Mesendoderm (in vitro differentiated cells): ENCODE data around the gene ZFP1.
"Not testable (repeated sequence)": the region's sequence is repeated elsewhere in the genome, so short reads cannot be mapped to it uniquely, and the experiment has no call there.

ENCODE experiments used
- DNase-seq: peaks from one replicate; pipeline ENCODE4 v3.0.0; 2013
- H2AK5ac ChIP-seq: 2 replicates; pipeline ENCODE4 v1.6.1; 2013; ENCODE audit warnings: low read length, inconsistent platforms
- H2BK120ac ChIP-seq: 2 replicates; pipeline ENCODE4 v1.6.1; 2013; ENCODE audit warnings: low read depth, mild to moderate bottlenecking, low read length, moderate library complexity, mixed read lengths
- H2BK15ac ChIP-seq: replicated peaks from 2 replicates; pipeline ENCODE4 v1.6.1; 2013; ENCODE audit warnings: low read depth, mild to moderate bottlenecking, moderate library complexity
- H2BK5ac ChIP-seq: 2 replicates; pipeline ENCODE4 v1.6.1; 2013; ENCODE audit warnings: low read length, inconsistent platforms
- H3K18ac ChIP-seq: 2 replicates; pipeline ENCODE4 v1.6.1; 2013; ENCODE audit warnings: mild to moderate bottlenecking, low read length, mixed read lengths
- H3K23ac ChIP-seq: one replicate; pipeline ENCODE4 v1.6.1; 2013; ENCODE audit warnings: low read length
- H3K27ac ChIP-seq: 2 replicates; pipeline ENCODE4 v1.5.1; 2013; ENCODE audit warnings: low read depth, mild to moderate bottlenecking, inconsistent platforms, low read length, moderate library complexity
- H3K27me3 ChIP-seq: 2 replicates; pipeline ENCODE4 v1.6.1; 2013; ENCODE audit warnings: low read length, control low read depth, mild to moderate bottlenecking, inconsistent platforms; ENCODE audit not compliant: insufficient read depth, poor library complexity
- H3K36me3 ChIP-seq: 2 replicates; pipeline ENCODE4 v1.6.1; 2013; ENCODE audit warnings: low read length, inconsistent platforms; ENCODE audit not compliant: control insufficient read depth, insufficient read depth
- H3K4ac ChIP-seq: one replicate; pipeline ENCODE4 v1.6.1; 2013; ENCODE audit warnings: low read depth, mild to moderate bottlenecking, low read length, moderate library complexity
- H3K4me1 ChIP-seq: 2 replicates; pipeline ENCODE4 v1.6.1; 2013; ENCODE audit warnings: low read depth, low read length, inconsistent platforms; ENCODE audit not compliant: control insufficient read depth
- H3K4me2 ChIP-seq: 2 replicates; pipeline ENCODE4 v1.6.1; 2013; ENCODE audit warnings: low read length
- H3K4me3 ChIP-seq: 2 replicates; pipeline ENCODE4 v1.5.1; 2013; ENCODE audit warnings: mild to moderate bottlenecking, low read length
- H3K56ac ChIP-seq: one replicate; pipeline ENCODE4 v1.6.1; 2013; ENCODE audit warnings: low read length
- H3K79me1 ChIP-seq: 2 replicates; pipeline ENCODE4 v1.6.1; 2013; ENCODE audit warnings: low read length, inconsistent platforms
- H3K79me2 ChIP-seq: 2 replicates; pipeline ENCODE4 v1.6.1; 2013; ENCODE audit warnings: mild to moderate bottlenecking, low read length; ENCODE audit not compliant: control insufficient read depth, insufficient read depth
- H3K9ac ChIP-seq: 2 replicates; pipeline ENCODE4 v1.6.1; 2013; ENCODE audit warnings: low read length, inconsistent platforms
- H4K5ac ChIP-seq: one replicate; pipeline ENCODE4 v1.6.1; 2013; ENCODE audit warnings: low read length
- H4K8ac ChIP-seq: one replicate; pipeline ENCODE4 v1.6.1; 2013; ENCODE audit warnings: low read depth, mild to moderate bottlenecking, control low read depth, low read length, moderate library complexity
- WGBS: extraction: QIAGEN DNeasy Blood & Tissue Kit; methylation state at CpG from one replicate; pipeline ENCODE4 v1.1.7; 2013; ENCODE audit warnings: low lambda C conversion rate, missing lambda C conversion rate; ENCODE audit not compliant: insufficient coverage; ENCODE audit errors: extremely low coverage; 5-methylcytosine and 5-hydroxymethylcytosine counted together

Gene ZFP1

GRCh38 chr16:75208242-75208825, 60.0 kb downstream of the ZFP1 start:
- H3K4me1 ChIP-seq, result peaks cover 2% of the 10 kb centered on the region
- no peak for DNase-seq

DNA sequence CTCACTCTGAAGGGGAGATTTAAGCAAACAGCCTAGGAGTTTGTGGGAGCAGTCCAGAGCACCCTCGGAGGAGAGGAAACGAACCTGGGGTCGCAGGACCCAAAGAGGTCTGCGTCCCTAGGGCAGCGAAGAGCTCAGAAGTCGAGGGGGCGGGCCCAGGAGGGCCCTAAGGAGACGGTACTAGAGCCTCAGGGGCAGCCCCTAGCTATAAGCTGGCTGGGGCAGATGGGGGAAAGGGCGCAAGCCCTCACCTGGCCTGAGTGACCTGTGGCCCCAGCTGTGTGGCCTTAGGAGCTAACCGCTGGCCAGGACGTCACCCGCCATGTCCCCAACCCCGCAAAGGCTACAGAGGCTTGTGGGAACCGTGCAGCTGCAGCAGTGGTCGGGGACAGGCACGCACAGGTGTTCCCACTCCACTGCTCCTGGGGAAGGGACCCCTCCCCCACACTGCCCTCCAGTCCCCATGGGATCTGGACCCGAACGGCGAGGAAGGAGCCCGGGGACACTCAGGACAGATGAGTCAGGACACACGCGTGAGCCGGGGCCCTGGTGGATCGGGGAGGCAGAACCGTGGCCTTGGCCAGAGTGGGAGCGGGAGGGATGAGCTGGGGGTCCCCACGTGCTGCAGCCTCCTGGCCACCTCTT, 60.7 kb downstream of the ZFP1 start:
- Histone ChIP-seq H3K18ac (no peak overlapping the region), H3K79me2 (no peaks in the 10 kb centered on the region), H3K4me1 (no peaks in the 10 kb centered on the region), H2BK5ac (no peak overlapping the region), H2BK120ac (no peak overlapping the region), H3K56ac (no peak overlapping the region), H3K23ac (no peak overlapping the region), H3K79me1 (no peaks in the 10 kb centered on the region), H3K4me3 (no peak overlapping the region), H3K27me3 (no peaks in the 10 kb centered on the region), H3K27ac (no peak overlapping the region), H3K9ac (no peak overlapping the region), H2AK5ac (no peak overlapping the region), H3K4ac (no peak overlapping the region), H3K4me2 (no peak overlapping the region), H4K5ac (no peak overlapping the region), H3K36me3 (no peaks in the 10 kb centered on the region), H2BK15ac (no peak overlapping the region), H4K8ac (no peak overlapping the region)
- WGBS, result no CpG with 5 or more reads among the region's 27 CpGs
- no peak for DNase-seq

More at GRCh38 chr16:75208242-75208825, 60.0 kb downstream of the ZFP1 start:
- no peak overlapping the region for H3K23ac ChIP-seq
- no peak overlapping the region for H3K56ac ChIP-seq
- no peak overlapping the region for H2AK5ac ChIP-seq
- H2BK5ac ChIP-seq, result no peak overlapping the region
- no peak overlapping the region for H4K5ac ChIP-seq
- no peaks in the 10 kb centered on the region for H3K79me1 ChIP-seq
- H3K9ac ChIP-seq, result no peak overlapping the region
- no peak overlapping the region for H3K4ac ChIP-seq
- no peak overlapping the region for H2BK15ac ChIP-seq
- no peaks in the 10 kb centered on the region for H3K79me2 ChIP-seq
- H3K27me3 ChIP-seq, result no peaks in the 10 kb centered on the region
- no peak overlapping the region for H3K4me3 ChIP-seq
- no peak overlapping the region for H2BK120ac ChIP-seq
- no CpG with 5 or more reads among the region's 13 CpGs for WGBS
- no peak overlapping the region for H4K8ac ChIP-seq
- H3K36me3 ChIP-seq, result no peaks in the 10 kb centered on the region
- H3K4me2 ChIP-seq, result no peak overlapping the region
- no peak overlapping the region for H3K27ac ChIP-seq
- H3K18ac ChIP-seq, result no peak overlapping the region

- WGBS, result no CpG with 5 or more reads among the region's 7 CpGs
- H3K79me2 ChIP-seq, H3K79me1 ChIP-seq: not testable (repeated sequence)
Measured at GRCh38 chr16:75209514-75209913, 61.2 kb downstream of the ZFP1 start.

DNA sequence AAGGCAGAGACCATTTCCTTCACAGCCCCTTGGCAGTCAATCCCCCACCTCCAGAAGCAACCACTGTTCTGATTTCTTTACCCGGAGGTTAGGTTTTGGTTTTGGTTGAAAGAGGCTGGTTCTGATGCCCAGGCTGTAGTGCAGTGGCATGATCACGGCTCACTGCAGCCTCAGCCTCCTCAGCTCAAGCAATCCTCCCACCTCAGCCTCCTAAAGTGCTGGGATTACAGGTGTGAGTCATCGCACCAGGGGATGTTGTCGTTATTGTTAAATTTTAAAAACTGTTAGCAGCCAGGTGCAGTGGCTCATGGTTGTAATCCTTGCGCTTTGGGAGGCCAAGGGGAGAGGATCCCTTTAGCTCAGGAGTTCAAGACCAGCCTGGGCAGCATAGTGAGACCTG, 61.6 kb downstream of the ZFP1 start:
- Histone ChIP-seq H3K23ac (no peak overlapping the region), H3K18ac (no peak overlapping the region), H3K56ac (no peak overlapping the region), H3K4me2 (no peak overlapping the region), H3K79me2 (no peaks in the 10 kb centered on the region), H2BK5ac (no peak overlapping the region), H2BK15ac (no peak overlapping the region), H2AK5ac (no peak overlapping the region), H3K79me1 (no peaks in the 10 kb centered on the region), H4K5ac (no peak overlapping the region), H3K27ac (no peak overlapping the region), H4K8ac (no peak overlapping the region), H2BK120ac (no peak overlapping the region), H3K4ac (no peak overlapping the region), H3K4me3 (no peak overlapping the region), H3K4me1 (no peaks in the 10 kb centered on the region), H3K9ac (no peak overlapping the region), H3K36me3 (no peaks in the 10 kb centered on the region), H3K27me3 (no peaks in the 10 kb centered on the region)
- no peak for DNase-seq
- WGBS, result no CpG with 5 or more reads among the region's 5 CpGs

More at GRCh38 chr16:75209514-75209913, 61.2 kb downstream of the ZFP1 start:
- not testable (repeated sequence) for H4K8ac ChIP-seq, H3K23ac ChIP-seq, H4K5ac ChIP-seq, H3K18ac ChIP-seq, H2BK120ac ChIP-seq, H3K4me3 ChIP-seq, H3K36me3 ChIP-seq, H3K4me1 ChIP-seq, H2BK15ac ChIP-seq, H3K4me2 ChIP-seq, H3K9ac ChIP-seq, H2BK5ac ChIP-seq, H3K27me3 ChIP-seq, DNase-seq, H3K4ac ChIP-seq, H3K56ac ChIP-seq, H3K27ac ChIP-seq, H2AK5ac ChIP-seq

- H2BK15ac ChIP-seq, DNase-seq, H4K5ac ChIP-seq, H3K23ac ChIP-seq, H3K18ac ChIP-seq, H3K27me3 ChIP-seq, H3K4ac ChIP-seq, H3K4me3 ChIP-seq, H3K36me3 ChIP-seq, H2BK120ac ChIP-seq, H2BK5ac ChIP-seq, H3K4me1 ChIP-seq, H4K8ac ChIP-seq, H2AK5ac ChIP-seq, H3K56ac ChIP-seq, H3K79me2 ChIP-seq, H3K27ac ChIP-seq, H3K4me2 ChIP-seq, H3K9ac ChIP-seq, H3K79me1 ChIP-seq: not testable (repeated sequence)
- WGBS, result no CpG with 5 or more reads among the region's 10 CpGs
Measured at GRCh38 chr16:75211286-75211685, 63.0 kb downstream of the ZFP1 start.

DNA sequence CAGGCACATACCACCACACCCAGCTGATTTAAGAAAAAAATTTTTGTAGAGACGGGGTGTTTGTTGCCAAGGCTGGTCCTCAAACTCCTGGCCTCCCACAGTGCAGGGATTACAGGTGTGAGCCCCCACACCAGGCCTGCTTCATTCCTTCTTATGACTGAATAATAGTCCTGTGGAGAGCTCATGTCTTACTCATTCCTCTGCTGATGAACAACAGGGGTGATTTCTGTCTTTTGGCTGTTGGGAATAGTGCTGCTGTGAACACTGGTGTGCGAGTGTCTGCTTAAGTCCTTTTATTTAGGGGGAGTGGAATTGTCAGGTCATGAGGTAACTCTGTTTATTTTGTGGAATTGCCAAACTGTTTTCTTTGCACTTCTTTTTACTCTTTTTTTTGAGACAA, 67.8 kb downstream of the ZFP1 start:
- WGBS, result no CpG with 5 or more reads among the region's 2 CpGs
- Histone ChIP-seq H4K5ac (no peak overlapping the region), H4K8ac (no peak overlapping the region), H3K4me2 (no peak overlapping the region), H3K18ac (no peak overlapping the region), H3K79me1 (no peaks in the 10 kb centered on the region), H2AK5ac (no peak overlapping the region), H3K56ac (no peak overlapping the region), H2BK15ac (no peak overlapping the region), H3K4me1 (no peaks in the 10 kb centered on the region), H3K36me3 (no peaks in the 10 kb centered on the region), H3K4ac (no peak overlapping the region), H3K27ac (no peak overlapping the region), H3K27me3 (no peaks in the 10 kb centered on the region), H3K23ac (no peak overlapping the region), H2BK120ac (no peak overlapping the region), H3K9ac (no peak overlapping the region), H3K4me3 (no peak overlapping the region), H2BK5ac (no peak overlapping the region), H3K79me2 (no peaks in the 10 kb centered on the region)
- peak; percentile 42 for DNase-seq
